ENCODE data around the gene INPP5D.

- TF ChIP-seq CTCF (IDR thresholded peaks at IDR 0.05) (no peak), POLR2A (IDR thresholded peaks at IDR 0.05) (no peak)
Measured at GRCh38 chr2:233079473-233079877, 19.3 kb downstream of the INPP5D start.
